Muscle layer of duodenum (tissue), 2 donors: ENCODE data around the gene SRC.

ENCODE experiments used
- H3K27ac ChIP-seq: one replicate; pipeline ENCODE4 v1.7.0; 2013; ENCODE audit warnings: mild to moderate bottlenecking, low read length
- H3K27me3 ChIP-seq: one replicate; pipeline ENCODE4 v1.7.0; 2013; ENCODE audit warnings: low read depth, mild to moderate bottlenecking, control low read depth, low read length
- H3K36me3 ChIP-seq, 2 donors: one replicate each; pipeline ENCODE4 v1.7.0; 2013; ENCODE audit warnings: low read length in 2 of 2, control low read depth in 1 of 2, mild to moderate bottlenecking in 1 of 2; ENCODE audit not compliant: insufficient read depth in 2 of 2, control insufficient read depth in 1 of 2
- H3K4me1 ChIP-seq, 2 donors: one replicate each; pipeline ENCODE4 v1.7.0; 2013; ENCODE audit warnings: low read length in 2 of 2, mild to moderate bottlenecking in 2 of 2, control low read depth in 1 of 2, moderate library complexity in 1 of 2; ENCODE audit not compliant: insufficient read depth in 2 of 2, control insufficient read depth in 1 of 2
- H3K4me3 ChIP-seq, 2 donors: one replicate each; pipeline ENCODE4 v1.7.0; 2013; ENCODE audit warnings: low read length in 2 of 2, low read depth in 1 of 2, mild to moderate bottlenecking in 1 of 2
- H3K9me3 ChIP-seq, 2 donors: one replicate each; pipeline ENCODE4 v1.7.0; 2013; ENCODE audit warnings: low read length in 2 of 2, control low read depth in 1 of 2, mild to moderate bottlenecking in 1 of 2; ENCODE audit not compliant: control insufficient read depth in 1 of 2
- donor health status: healthy.

SRC gene

GRCh38 chr20:37435607-37436006 lies 89.7 kb downstream of the SRC start:
- H3K27me3 ChIP-seq, result peaks cover 7% of the 10 kb centered on the region
- H3K27ac ChIP-seq, result no peak overlapping the region
- no peaks in the 10 kb centered on the region for H3K9me3 ChIP-seq
- no peaks in the 10 kb centered on the region for H3K36me3 ChIP-seq
- H3K4me1 ChIP-seq, result no peaks in the 10 kb centered on the region
- no peak overlapping the region for H3K4me3 ChIP-seq

DNA sequence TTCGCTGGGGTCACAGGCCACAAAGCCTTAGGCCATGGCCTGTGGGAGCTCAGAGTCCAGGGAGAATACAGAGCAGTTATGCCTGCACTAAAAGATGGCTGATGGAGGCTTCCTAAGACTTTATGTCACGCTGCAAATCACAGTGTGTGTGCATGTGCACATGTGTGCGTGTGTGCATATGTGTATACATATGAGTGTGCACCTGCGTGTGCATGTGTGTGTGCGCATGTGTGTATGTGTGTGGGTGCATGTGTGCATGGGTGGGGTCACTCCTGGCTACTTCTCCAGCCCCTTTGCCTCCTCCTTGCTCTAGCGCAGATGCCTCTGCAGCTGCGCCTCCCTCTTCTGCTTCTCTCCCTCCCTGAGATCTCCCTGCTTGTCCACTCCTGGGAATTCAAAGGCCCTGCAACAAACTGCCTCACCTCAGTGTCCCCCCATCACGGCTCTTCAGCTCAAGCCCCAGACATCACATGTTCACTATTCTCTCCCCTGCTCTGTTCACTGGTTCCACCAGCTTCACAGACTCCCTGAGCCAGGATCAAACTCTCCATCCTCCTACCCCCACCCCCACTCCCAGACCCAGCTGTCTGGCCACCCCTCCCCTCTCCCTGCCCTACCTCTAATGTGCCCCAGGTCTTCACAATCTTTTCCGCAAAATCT lies 90.7 kb downstream of the SRC start:
- Histone ChIP-seq H3K27me3 (no peaks in the 10 kb centered on the region), H3K4me3 (no peak overlapping the region), H3K36me3 (no peaks in the 10 kb centered on the region), H3K4me1 (no peaks in the 10 kb centered on the region), H3K9me3 (no peaks in the 10 kb centered on the region), H3K27ac (no peak overlapping the region)

GRCh38 chr20:37437676-37438075 lies 91.7 kb downstream of the SRC start:
- H3K27me3 ChIP-seq, result no peaks in the 10 kb centered on the region
- no peaks in the 10 kb centered on the region for H3K9me3 ChIP-seq
- no peaks in the 10 kb centered on the region for H3K36me3 ChIP-seq
- no peak overlapping the region for H3K4me3 ChIP-seq
- H3K27ac ChIP-seq, result no peak overlapping the region
- no peaks in the 10 kb centered on the region for H3K4me1 ChIP-seq

DNA sequence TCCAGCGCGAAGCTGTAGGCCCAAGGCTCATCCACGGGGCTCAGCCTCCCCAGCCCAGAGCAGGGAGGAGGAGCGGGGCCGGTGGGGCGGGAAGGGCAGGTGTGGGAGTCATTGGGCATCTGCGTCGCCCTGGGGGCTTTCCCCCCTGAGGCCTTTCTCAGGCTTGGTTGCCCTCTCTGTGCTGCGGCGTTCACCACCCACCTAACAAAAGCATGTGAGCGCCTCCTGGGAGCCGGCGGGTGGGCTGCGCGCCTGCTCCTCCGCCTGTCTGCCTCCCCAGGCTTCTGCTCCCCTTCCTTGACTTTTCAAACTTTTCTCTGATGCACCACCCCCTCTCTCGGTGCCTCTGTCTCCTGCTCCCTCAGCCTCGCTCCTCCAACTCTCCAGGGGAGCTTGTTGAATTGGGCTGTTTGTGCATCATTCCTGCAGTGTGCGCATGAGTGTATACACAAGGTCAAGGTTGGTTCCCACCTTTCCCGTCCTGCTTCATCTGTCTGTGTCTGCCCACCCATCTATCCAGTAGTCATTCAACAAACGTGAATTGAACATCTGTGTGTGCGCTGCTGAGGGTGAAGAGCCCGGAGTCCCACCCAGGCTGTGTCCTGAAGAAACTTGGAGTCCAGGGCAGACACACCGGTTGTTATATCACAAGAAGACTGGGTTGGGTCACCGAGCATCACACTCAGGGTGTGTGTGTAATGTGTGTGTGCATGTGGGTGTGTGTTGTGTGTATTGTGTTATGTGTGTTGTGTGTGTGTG lies 92.7 kb downstream of the SRC start:
- H3K27me3 ChIP-seq, result no peaks in the 10 kb centered on the region
- H3K27ac ChIP-seq, result no peak overlapping the region
- H3K4me1 ChIP-seq, result no peaks in the 10 kb centered on the region
- H3K36me3 ChIP-seq, result no peaks in the 10 kb centered on the region
- no peak overlapping the region for H3K4me3 ChIP-seq
- H3K9me3 ChIP-seq, result no peaks in the 10 kb centered on the region

GRCh38 chr20:37439223-37439933 lies 93.4 kb downstream of the SRC start:
- no peaks in the 10 kb centered on the region for H3K27me3 ChIP-seq
- no peak overlapping the region for H3K27ac ChIP-seq
- no peaks in the 10 kb centered on the region for H3K9me3 ChIP-seq
- no peaks in the 10 kb centered on the region for H3K36me3 ChIP-seq
- H3K4me3 ChIP-seq, result no peak overlapping the region
- no peaks in the 10 kb centered on the region for H3K4me1 ChIP-seq

DNA sequence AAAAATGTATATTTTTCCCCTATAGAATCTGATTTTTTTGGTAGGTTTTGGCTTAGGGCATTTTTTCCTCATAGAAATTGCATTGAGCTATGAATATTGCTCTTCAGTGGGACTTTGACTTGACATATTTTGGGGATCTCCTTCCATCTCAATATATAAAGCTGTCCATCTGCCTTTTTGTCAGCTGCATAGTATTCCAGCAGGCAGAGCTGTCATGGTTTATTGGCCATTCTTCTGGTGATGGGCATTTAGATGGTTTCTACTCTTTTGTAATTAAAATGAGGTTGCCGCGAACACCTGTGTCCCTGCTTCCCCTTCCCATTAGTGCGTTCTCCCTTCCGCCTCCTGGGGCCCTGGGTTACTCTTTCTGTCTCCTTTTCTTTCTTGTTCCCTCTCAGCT lies 95.1 kb downstream of the SRC start:
- Histone ChIP-seq H3K4me3 (no peak overlapping the region), H3K27ac (no peak overlapping the region), H3K4me1 (no peaks in the 10 kb centered on the region), H3K27me3 (no peaks in the 10 kb centered on the region), H3K9me3 (no peaks in the 10 kb centered on the region), H3K36me3 (no peaks in the 10 kb centered on the region)

DNA sequence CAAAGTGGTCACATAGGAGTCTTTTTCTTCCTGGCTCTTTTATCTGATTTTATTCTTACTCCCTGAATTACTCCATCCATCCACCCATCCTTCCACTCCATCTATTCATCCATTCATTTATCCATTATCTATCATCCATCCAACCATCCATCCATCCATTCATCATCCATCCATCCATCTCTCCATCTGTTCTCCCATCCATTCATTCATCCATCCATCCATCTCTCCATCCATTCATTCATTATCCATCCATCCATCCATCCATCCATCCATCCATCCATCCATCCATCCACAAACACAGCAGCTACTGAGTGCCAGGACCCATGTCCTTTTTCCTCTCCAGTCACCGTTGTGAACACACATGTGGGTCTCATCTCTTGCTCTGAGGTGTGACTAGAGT lies 96.6 kb downstream of the SRC start:
- Histone ChIP-seq H3K4me3 (no peak overlapping the region), H3K36me3 (no peaks in the 10 kb centered on the region), H3K4me1 (no peaks in the 10 kb centered on the region), H3K27ac (no peak overlapping the region), H3K27me3 (no peaks in the 10 kb centered on the region), H3K9me3 (no peaks in the 10 kb centered on the region)

DNA sequence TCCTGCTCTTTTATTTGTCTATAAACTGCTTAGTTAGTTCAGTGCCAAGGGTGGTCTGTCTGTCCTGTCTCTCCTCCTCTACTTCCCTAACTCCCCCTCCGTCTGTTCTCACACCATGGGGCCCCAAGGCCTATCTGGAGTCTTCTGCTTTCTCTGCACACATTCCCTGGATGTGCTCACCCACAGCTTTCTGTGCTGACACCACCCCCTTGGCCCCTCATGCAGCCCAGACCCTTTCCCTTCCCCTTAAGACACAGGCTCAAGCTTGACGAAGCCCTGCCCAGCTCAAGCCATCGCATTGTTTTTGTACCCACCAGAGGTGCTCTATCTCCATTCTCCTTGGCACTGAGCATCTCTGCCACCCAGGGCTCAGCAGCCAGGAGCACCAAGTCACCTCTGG lies 97.0 kb downstream of the SRC start:
- H3K36me3 ChIP-seq, result no peaks in the 10 kb centered on the region

GRCh38 chr20:37443596-37443995 lies 97.7 kb downstream of the SRC start:
- Histone ChIP-seq H3K27ac (no peak overlapping the region), H3K36me3 (no peaks in the 10 kb centered on the region), H3K27me3 (no peaks in the 10 kb centered on the region), H3K9me3 (no peaks in the 10 kb centered on the region), H3K4me3 (no peak overlapping the region), H3K4me1 (no peaks in the 10 kb centered on the region)

More for the DNA sequence above, 97.0 kb downstream of the SRC start:
- Histone ChIP-seq H3K27me3 (no peaks in the 10 kb centered on the region), H3K27ac (no peak overlapping the region), H3K9me3 (no peaks in the 10 kb centered on the region), H3K4me1 (no peaks in the 10 kb centered on the region), H3K4me3 (no peak overlapping the region)

- no peaks in the 10 kb centered on the region for H3K27me3 ChIP-seq
- no peaks in the 10 kb centered on the region for H3K4me1 ChIP-seq
- H3K27ac ChIP-seq, result no peak overlapping the region
- H3K4me3 ChIP-seq, result no peak overlapping the region
- H3K9me3 ChIP-seq, result no peaks in the 10 kb centered on the region
- no peaks in the 10 kb centered on the region for H3K36me3 ChIP-seq
Observed at GRCh38 chr20:37445041-37445440, 99.1 kb downstream of the SRC start.

DNA sequence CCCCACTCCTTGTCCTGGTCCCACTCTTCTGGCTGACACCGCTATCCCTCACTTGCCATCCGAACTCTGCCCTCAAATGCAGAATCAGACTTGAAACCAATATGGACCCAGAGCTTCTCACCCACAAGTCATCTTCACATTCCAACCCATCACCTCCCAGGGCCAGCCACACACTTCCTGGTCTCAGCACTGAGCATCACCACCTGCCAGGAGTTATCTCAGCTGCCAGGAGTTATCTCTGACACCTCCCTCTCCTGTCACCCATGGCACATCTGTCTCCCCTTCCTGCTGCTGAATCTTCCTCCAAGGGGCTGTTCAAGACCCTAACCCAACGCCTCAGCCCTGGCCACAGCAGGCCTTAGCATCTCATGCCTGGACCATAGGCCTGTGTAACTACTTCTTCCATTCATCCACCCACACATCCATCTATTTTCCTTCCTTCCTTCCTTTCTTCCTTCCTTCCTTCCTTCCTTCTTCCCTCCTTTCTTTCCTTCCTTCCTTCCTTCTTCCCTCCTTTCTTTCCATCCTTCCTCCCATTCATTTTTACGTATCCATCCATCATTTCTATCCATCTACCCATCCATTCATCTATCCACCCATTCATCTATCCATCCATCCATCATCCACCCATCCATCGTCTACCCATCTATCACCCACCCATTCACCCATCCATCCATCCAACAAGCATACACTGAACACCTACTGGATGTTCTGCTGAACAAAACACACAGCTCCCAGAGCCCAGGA lies 100.5 kb downstream of the SRC start:
- Histone ChIP-seq H3K4me3 (no peak overlapping the region), H3K4me1 (no peaks in the 10 kb centered on the region), H3K27me3 (no peaks in the 10 kb centered on the region), H3K27ac (no peak overlapping the region), H3K9me3 (no peaks in the 10 kb centered on the region), H3K36me3 (no peaks in the 10 kb centered on the region)
